HG03354 (cell line): Measurements from ENCODE around the gene GRID1.
A peak's percentile ranks its signal among the peaks of the same experiment; 100 is the strongest.

Experiments used
- ATAC-seq: cut with Tn5 transposase; IDR thresholded peaks from one replicate; pipeline ENCODE4 v1.9.1; 2021; ENCODE audit warnings: mild to moderate bottlenecking; ENCODE audit not compliant: unreplicated experiment, poor library complexity, severe bottlenecking

GRID1 gene

GRCh38 chr10:86372119-86372783 is 5.7 kb upstream of the GRID1 start:
- no peak for ATAC-seq

- no peak for ATAC-seq
Measured at GRCh38 chr10:86371691-86372090, 5.1 kb upstream of the GRID1 start.

GRCh38 chr10:86371116-86371515 is 4.5 kb upstream of the GRID1 start:
- no peak for ATAC-seq

GRCh38 chr10:86370006-86370585 is 3.5 kb upstream of the GRID1 start:
- ATAC-seq, result no peak

GRCh38 chr10:86368987-86369386 is 2.4 kb upstream of the GRID1 start:
- ATAC-seq, result no peak

- no peak for ATAC-seq
Measured at GRCh38 chr10:86368046-86368445, 1.5 kb upstream of the GRID1 start.

GRCh38 chr10:86367152-86367951 is 757 bp upstream of the GRID1 start:
- ATAC-seq, result no peak

GRCh38 chr10:86366902-86367151 is 232 bp upstream of the GRID1 start:
- ATAC-seq, result peak; percentile 46

GRCh38 chr10:86365346-86366032 is 1.1 kb downstream of the GRID1 start:
- no peak for ATAC-seq

GRCh38 chr10:86364491-86365345 is 1.9 kb downstream of the GRID1 start:
- no peak for ATAC-seq

- ATAC-seq, result peak; percentile 36
Measured at GRCh38 chr10:86363833-86364490, 2.6 kb downstream of the GRID1 start.

- no peak for ATAC-seq
Measured at GRCh38 chr10:86363184-86363832, 3.3 kb downstream of the GRID1 start.

GRCh38 chr10:86362586-86363183 is 3.9 kb downstream of the GRID1 start:
- ATAC-seq, result no peak

GRCh38 chr10:86362129-86362527 is 4.5 kb downstream of the GRID1 start:
- no peak for ATAC-seq

GRCh38 chr10:86361156-86362128 is 5.2 kb downstream of the GRID1 start:
- no peak for ATAC-seq

GRCh38 chr10:86360657-86361056 is 5.9 kb downstream of the GRID1 start:
- ATAC-seq, result no peak

GRCh38 chr10:86359954-86360353 is 6.6 kb downstream of the GRID1 start:
- no peak for ATAC-seq
